Adrenal gland (tissue), 12 donors: ENCODE measurements around the gene TXN. TPM values are rescaled to one million over a fixed set of nuclear protein-coding genes. Genes with fewer than 3 reads are reported as not detected.
"Not testable (repeated sequence)": the region's sequence is repeated elsewhere in the genome, so short reads cannot be mapped to it uniquely, and the experiment has no call there.

ENCODE experiments used
- DNase-seq, 7 donors: peaks; one replicate each; pipeline ENCODE4 v3.0.0-alpha.2; 2019 to 2020
- H3K27ac ChIP-seq, 5 donors: fragments of 200-600 bp; sonication (generic) in 4 of 5; 1 replicate in 3 of 5; 2 replicates in 2 of 5; pipeline versions ENCODE4 v1.5.1 to v1.8.0; 2016 to 2020; ENCODE audit warnings: mild to moderate bottlenecking in 1 of 5
- H3K27me3 ChIP-seq: fragments of 200-600 bp; 2 replicates; pipeline ENCODE4 v1.8.0; 2021
- H3K36me3 ChIP-seq, 2 donors: fragments of 200-600 bp; replicated peaks in 1 of 2; 1 replicate in 1 of 2; 2 replicates in 1 of 2; pipeline versions ENCODE4 v1.5.1 to v1.8.0; 2018 to 2022
- H3K4me1 ChIP-seq, 2 donors: fragments of 200-600 bp; replicated peaks in 1 of 2; 1 replicate in 1 of 2; 2 replicates in 1 of 2; pipeline versions ENCODE4 v1.5.1 to v1.8.0; 2018 to 2021
- H3K4me3 ChIP-seq, 4 donors: fragments of 200-600 bp; sonication (generic) in 3 of 4; one replicate each; pipeline ENCODE4 v1.5.1; 2016 to 2018
- H3K9me3 ChIP-seq, 3 donors: fragments of 200-600 bp; sonication (generic) in 1 of 3; replicated peaks in 1 of 3; 1 replicate in 2 of 3; 2 replicates in 1 of 3; pipeline versions ENCODE4 v1.5.1 to v1.8.0; 2016 to 2021
- CTCF ChIP-seq, 6 experiments: fragments of 450-650 bp in 4 of 6; fragments of 200-600 bp in 2 of 6; sonication (generic) in 1 of 6; IDR thresholded peaks; 1 replicate in 5 of 6; 2 replicates in 1 of 6; pipeline versions ENCODE4 v1.5.1 to v1.8.0; 2016 to 2021; ENCODE audit warnings: antibody characterized with exemption in 6 of 6, mild to moderate bottlenecking in 2 of 6, moderate library complexity in 1 of 6
- POLR2A ChIP-seq, 2 donors: fragments of 450-650 bp; IDR thresholded peaks; one replicate each; pipeline ENCODE4 v1.6.1; 2017; ENCODE audit warnings: antibody characterized with exemption in 2 of 2, mild to moderate bottlenecking in 2 of 2, moderate library complexity in 1 of 2
- WGBS, 4 donors: extraction: QIAGEN DNeasy Blood & Tissue Kit in 2 of 4; methylation state at CpG; one replicate each; pipeline versions ENCODE4 v1.1.5 to v1.1.7; 2013 to 2017; 5-methylcytosine and 5-hydroxymethylcytosine counted together
- intact Hi-C, 2 donors: fragments of 100-400 bp; cut with DNase I; formaldehyde crosslinking; loops; one replicate each; pipeline versions ENCODE4 v1.14.1 to v1.15.0; 2022 to 2023
- polyA plus RNA-seq, 3 donors: library from polyadenylated mRNA; stranded (reverse); fragments of 200-250 nt in 2 of 3; fragments of 350-450 nt in 1 of 3; fragmentation: Illumina TruSeq in 1 of 3; extraction: RNeasy Lipid Tissue Mini Kit (QIAGEN cat#74804) in 1 of 3; gene quantifications; one replicate each; pipeline ENCODE4 v1.2.3, GENCODE V29; 2013 to 2014
- total RNA-seq, 9 donors: library from RNA; depleted of rRNA in 4 of 9; stranded (reverse); fragments of >200 nt in 4 of 9; fragments of 120-200 nt in 1 of 9; fragmentation: NEBNext Ultra II Directional in 1 of 9; extraction: Animal tissue kit (Norgen Biotek cat#: 25700) in 1 of 9; gene quantifications; one replicate each; pipeline versions ENCODE4 v1.1.0 to v1.2.4, GENCODE V29; 2013 to 2023
- donor health status: healthy with polysubstance abuse.
- donor health status: Bipolar disorder and iron deficiency.
- donor health status: DM: yes; HTN: yes; CAD: no.
- donor health status: DM: no; HTN: no; CAD: no.
- donor health status: DM: no; HTN: no; CAD: no.
- donor health status: DM: yes; HTN: yes; CAD: no.

The TXN gene
- total and polyA plus RNA-seq, 12 donors = 60.3 to 331 (median 112) TPM

- Histone ChIP-seq H3K27me3 (no peaks in the 10 kb centered on the region), H3K9me3 (no peaks in the 10 kb centered on the region), H3K4me1 (no peaks in the 10 kb centered on the region), H3K36me3 (no peaks in the 10 kb centered on the region), H3K27ac (no peak overlapping the region), H3K4me3 (no peak overlapping the region)
- no peak for TF ChIP-seq POLR2A (IDR thresholded peaks at IDR 0.05)
- no peak for TF ChIP-seq CTCF (IDR thresholded peaks at IDR 0.05)
- no peak for DNase-seq
- intact Hi-C loops = no loop called here
- WGBS, 4 donors = 91 to 94% (median 94%) methylated on average over 9 to 10 of the region's 10 CpGs
Measured at GRCh38 chr9:110213413-110214044, 42.8 kb downstream of the TXN start.

- Histone ChIP-seq H3K27ac (no peak within 1 kb of the TSS), H3K27me3 (peaks cover 4% of the 10 kb centered on the region), H3K4me1 (no peaks in the 10 kb centered on the region), H3K9me3 (no peaks in the 10 kb centered on the region), H3K36me3 (no peaks in the 10 kb centered on the region), H3K4me3 (no peak within 1 kb of the TSS)
- DNase-seq = no peak
- WGBS, 4 donors = 66 to 88% (median 80%) methylated on average over 7 to 9 of the region's 9 CpGs
- TF ChIP-seq CTCF (IDR thresholded peaks at IDR 0.05) (no peak), POLR2A (IDR thresholded peaks at IDR 0.05) (no peak)
- intact Hi-C loops = no loop called here
Measured at GRCh38 chr9:110208031-110208430, 48.3 kb downstream of the TXN start, which contains the start of gene C9orf152. Gene C9orf152 (minus strand): TSS chr9:110208159. CDS start chr9:110207579, 580 bp downstream.

- intact Hi-C loops = no loop called here
- DNase-seq = no peak
- 57 to 66% (median 59%) methylated on average over 5 to 6 of the region's 6 CpGs for WGBS, 4 donors
- H3K4me3 ChIP-seq = no peak overlapping the region
- no peaks in the 10 kb centered on the region for H3K9me3 ChIP-seq
- H3K27me3 ChIP-seq = peaks cover 4% of the 10 kb centered on the region
- no peaks in the 10 kb centered on the region for H3K36me3 ChIP-seq
- no peaks in the 10 kb centered on the region for H3K4me1 ChIP-seq
- TF ChIP-seq POLR2A (IDR thresholded peaks at IDR 0.05) = no peak
- no peak for TF ChIP-seq CTCF (IDR thresholded peaks at IDR 0.05)
- H3K27ac ChIP-seq = no peak overlapping the region
Measured at GRCh38 chr9:110207071-110207641, 49.2 kb downstream of the TXN start.

- no peak overlapping the region for H3K4me3 ChIP-seq
- H3K27ac ChIP-seq = no peak overlapping the region
- H3K4me1 ChIP-seq = no peaks in the 10 kb centered on the region
- TF ChIP-seq CTCF (IDR thresholded peaks at IDR 0.05) (no peak), POLR2A (IDR thresholded peaks at IDR 0.05) (no peak)
- no peaks in the 10 kb centered on the region for H3K9me3 ChIP-seq
- no peaks in the 10 kb centered on the region for H3K36me3 ChIP-seq
- no peak for DNase-seq
- 59 to 73% (median 63%) methylated on average over 1 of the region's 1 CpG for WGBS, 4 donors
- intact Hi-C loops = no loop called here
- peaks cover 4% of the 10 kb centered on the region for H3K27me3 ChIP-seq
Measured at GRCh38 chr9:110206389-110206788, 49.9 kb downstream of the TXN start.

GRCh38 chr9:110205612-110206011 is 50.7 kb downstream of the TXN start:
- DNase-seq, H3K27ac ChIP-seq, H3K27me3 ChIP-seq, H3K4me1 ChIP-seq, H3K36me3 ChIP-seq, H3K4me3 ChIP-seq, H3K9me3 ChIP-seq, intact Hi-C loops: not testable (repeated sequence)
- 48 to 67% (median 65%) methylated on average over 5 of the region's 5 CpGs for WGBS, 4 donors
